HG03108 (cell line): ENCODE measurements around the gene TRABD2B.

ENCODE experiments used
- ATAC-seq: cut with Tn5 transposase; IDR thresholded peaks from one replicate; pipeline ENCODE4 v1.9.1; 2021; ENCODE audit warnings: moderate library complexity; ENCODE audit not compliant: unreplicated experiment

TRABD2B gene

GRCh38 chr1:47712596-47713299 is 284.4 kb downstream of the TRABD2B start:
- ATAC-seq = no peak

- ATAC-seq = no peak
These were observed 285.2 kb downstream of the TRABD2B start for GRCh38 chr1:47711848-47712492.

DNA sequence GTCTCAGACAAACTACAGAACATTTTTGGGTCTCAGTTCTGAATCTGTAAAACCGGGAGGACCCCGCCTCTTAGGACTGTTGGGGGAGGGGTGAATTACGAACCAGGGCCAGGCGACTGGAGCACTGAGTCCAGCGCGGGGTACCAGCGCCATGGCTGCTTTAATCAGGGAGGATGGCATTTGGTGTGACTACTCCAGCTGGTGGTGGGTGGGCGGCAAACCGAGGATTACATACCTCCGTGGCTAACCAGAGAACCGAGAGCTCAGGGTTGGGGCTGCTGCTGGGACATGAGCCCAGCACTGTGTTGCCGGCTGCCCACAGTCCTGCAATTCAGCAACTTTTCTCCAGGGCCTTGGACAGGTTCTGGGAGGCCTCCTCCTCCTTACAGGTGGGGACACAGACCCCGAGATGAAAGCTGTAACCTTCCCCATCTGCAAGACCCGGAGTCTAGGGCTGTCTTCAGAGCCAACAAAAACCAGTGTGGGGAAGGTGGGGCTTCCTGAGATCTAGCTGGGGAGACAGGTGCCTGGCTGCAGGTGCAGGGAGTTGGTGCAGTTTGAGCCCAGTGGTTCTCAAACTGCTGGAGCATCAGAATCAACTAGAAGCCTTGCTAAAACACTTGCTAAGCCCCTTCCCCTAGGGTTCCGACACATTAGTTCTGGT is 285.9 kb downstream of the TRABD2B start:
- ATAC-seq = no peak
